Epithelial cell of esophagus (primary cell): ENCODE data around the gene OTOP2.
A peak's percentile ranks its signal among the peaks of the same experiment; 100 is the strongest.
"Not testable (repeated sequence)": the region's sequence is repeated elsewhere in the genome, so short reads cannot be mapped to it uniquely, and the experiment has no call there.

Experiments
- DNase-seq: peaks from one replicate; pipeline ENCODE4 v3.0.0; 2010; ENCODE audit warnings: low read depth
- H3K4me3 ChIP-seq: 2 replicates; pipeline ENCODE4 v1.5.1; 2011; ENCODE audit warnings: mild to moderate bottlenecking, low read length, control low read depth
- CTCF ChIP-seq: IDR thresholded peaks from 2 replicates; pipeline ENCODE4 v1.5.1; 2011; ENCODE audit warnings: low read depth, mild to moderate bottlenecking, low read length, control low read depth, inconsistent platforms; ENCODE audit not compliant: insufficient read depth; ENCODE audit errors: missing control alignments

OTOP2 gene

GRCh38 chr17:74961657-74962350 is 37.7 kb downstream of the OTOP2 start:
- TF ChIP-seq CTCF = peak; percentile 68

GRCh38 chr17:74962622-74963394 is 38.7 kb downstream of the OTOP2 start:
- H3K4me3 ChIP-seq = no peak overlapping the region
- TF ChIP-seq CTCF = no peak
- no peak for DNase-seq

More at GRCh38 chr17:74961657-74962350, 37.7 kb downstream of the OTOP2 start:
- peak; percentile 91 for DNase-seq
- H3K4me3 ChIP-seq = no peak overlapping the region

- no peak for DNase-seq
- no peak overlapping the region for H3K4me3 ChIP-seq
- TF ChIP-seq CTCF = no peak
Measured at GRCh38 chr17:74963656-74964055, 39.6 kb downstream of the OTOP2 start.

- no peak for DNase-seq
- H3K4me3 ChIP-seq = no peak overlapping the region
- TF ChIP-seq CTCF = no peak
Measured at GRCh38 chr17:74964246-74964761, 40.2 kb downstream of the OTOP2 start.

GRCh38 chr17:74964988-74965622 is 41.0 kb downstream of the OTOP2 start:
- DNase-seq = peak; percentile 66
- no peak for TF ChIP-seq CTCF
- H3K4me3 ChIP-seq = no peak overlapping the region

GRCh38 chr17:74968361-74968780 is 44.3 kb downstream of the OTOP2 start:
- peak; percentile 67 for DNase-seq
- H3K4me3 ChIP-seq = no peak overlapping the region
- no peak for TF ChIP-seq CTCF

- DNase-seq, H3K4me3 ChIP-seq: not testable (repeated sequence)
Measured at GRCh38 chr17:74969501-74969900, 45.4 kb downstream of the OTOP2 start.
